ENCODE results near the gene SMC4. TPM values are rescaled to one million over a fixed set of nuclear protein-coding genes. Genes with fewer than 3 reads are reported as not detected.

Gene SMC4
- polyA plus RNA-seq, 4 donors: 17.0 to 57.2 (median 25.7) TPM

DNA sequence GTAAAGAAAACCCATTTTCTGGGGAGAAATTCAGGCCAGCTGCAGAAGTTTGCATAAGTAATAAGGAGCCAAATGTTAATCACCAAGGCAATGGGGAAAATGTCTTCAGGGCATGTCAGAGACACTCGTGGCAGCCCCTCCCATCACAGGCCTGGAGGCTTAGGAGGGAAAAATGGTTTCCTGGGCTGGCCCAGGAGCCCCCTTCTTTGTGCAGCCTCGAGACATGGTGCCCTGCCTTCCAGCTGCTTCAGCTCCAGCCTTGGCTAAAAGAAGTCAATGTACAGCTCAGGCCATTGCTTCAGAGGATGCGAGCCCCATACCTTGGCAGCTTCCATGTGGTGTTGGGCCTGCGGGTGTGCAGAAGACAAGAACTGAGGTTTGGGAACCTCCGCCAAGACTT, 70.7 kb downstream of the SMC4 start:
- Histone ChIP-seq H3K27ac (ENCODE audit: low read depth in 1 of 3, low read length in 2 of 3) (no peak overlapping the region), H3K4me1 (ENCODE audit: control insufficient read depth in 3 of 3, insufficient read depth in 2 of 3, low read depth in 1 of 3, low read length in 2 of 3) (no peaks in the 10 kb centered on the region), H3K27me3 (ENCODE audit: control insufficient read depth in 3 of 3, insufficient read depth in 3 of 3, low read length in 3 of 3) (peaks cover 0 to 4% (median 0%) of the 10 kb centered on the region in 3 donors), H3K9me3 (ENCODE audit: control insufficient read depth in 2 of 2, insufficient read depth in 1 of 2, low read depth in 1 of 2, low read length in 1 of 2) (peaks cover 0 to 16% of the 10 kb centered on the region in 2 donors), H3K36me3 (ENCODE audit: control insufficient read depth in 3 of 3, insufficient read depth in 2 of 3, low read depth in 1 of 3, low read length in 3 of 3) (no peaks in the 10 kb centered on the region), H3K4me3 (ENCODE audit: low read depth in 1 of 3, low read length in 3 of 3) (no peak overlapping the region)
- 76 to 85% (median 76%) methylated on average over 5 of the region's 5 CpGs for WGBS, 3 donors
- FAIRE-seq: no peak
- no peak for DNase-seq

DNA sequence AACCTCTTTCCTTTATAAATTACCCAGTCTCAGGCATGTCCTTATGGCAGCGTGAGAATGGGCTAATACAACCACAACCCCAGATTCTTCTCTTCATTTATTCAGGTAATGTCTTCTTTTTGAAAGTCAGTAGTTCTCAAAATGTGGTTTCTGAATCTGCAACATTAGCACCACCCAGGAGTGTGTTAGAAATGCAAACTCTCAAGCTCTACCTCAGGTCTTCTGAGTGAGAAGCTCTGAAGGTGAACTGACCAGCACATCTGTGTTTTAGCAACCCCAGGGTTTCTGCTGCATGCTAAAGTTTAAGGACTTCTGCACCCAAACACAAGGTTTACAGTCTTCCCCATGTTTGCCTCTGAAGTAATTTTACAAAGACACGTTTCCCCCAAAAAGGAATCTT, 72.4 kb downstream of the SMC4 start:
- Histone ChIP-seq H3K27me3 (ENCODE audit: control insufficient read depth in 3 of 3, insufficient read depth in 3 of 3, low read length in 3 of 3) (peaks cover 0 to 4% (median 0%) of the 10 kb centered on the region in 3 donors), H3K27ac (ENCODE audit: low read depth in 1 of 3, low read length in 2 of 3) (no peak overlapping the region), H3K36me3 (ENCODE audit: control insufficient read depth in 3 of 3, insufficient read depth in 2 of 3, low read depth in 1 of 3, low read length in 3 of 3) (no peaks in the 10 kb centered on the region), H3K4me3 (ENCODE audit: low read depth in 1 of 3, low read length in 3 of 3) (no peak overlapping the region), H3K4me1 (ENCODE audit: control insufficient read depth in 3 of 3, insufficient read depth in 2 of 3, low read depth in 1 of 3, low read length in 2 of 3) (no peaks in the 10 kb centered on the region), H3K9me3 (ENCODE audit: control insufficient read depth in 2 of 2, insufficient read depth in 1 of 2, low read depth in 1 of 2, low read length in 1 of 2) (peaks cover 0 to 16% of the 10 kb centered on the region in 2 donors)
- 75 to 79% (median 77%) methylated on average over 2 of the region's 2 CpGs for WGBS, 3 donors
- no peak for FAIRE-seq
- DNase-seq: no peak

DNA sequence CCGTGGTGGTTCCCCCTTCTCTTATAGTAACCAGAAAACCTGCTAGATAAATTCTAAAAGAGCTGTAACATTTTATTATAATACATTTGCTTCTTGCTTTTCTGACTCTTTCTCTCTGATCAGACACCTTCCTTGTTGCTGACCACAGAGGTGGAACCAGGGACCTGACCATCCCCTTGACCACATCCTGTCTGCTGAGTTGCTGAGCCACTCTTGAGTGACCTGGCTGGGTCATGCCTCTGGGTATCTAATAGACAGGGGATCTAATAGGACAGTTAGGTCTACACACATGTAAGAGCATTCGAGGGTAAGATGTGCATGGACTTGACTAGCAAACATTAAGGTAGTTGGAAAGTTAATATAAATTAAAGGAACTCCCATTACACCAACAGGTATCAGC, 72.9 kb downstream of the SMC4 start:
- Histone ChIP-seq H3K9me3 (ENCODE audit: control insufficient read depth in 2 of 2, insufficient read depth in 1 of 2, low read depth in 1 of 2, low read length in 1 of 2) (peaks cover 0 to 16% of the 10 kb centered on the region in 2 donors), H3K27ac (ENCODE audit: low read depth in 1 of 3, low read length in 2 of 3) (no peak overlapping the region), H3K27me3 (ENCODE audit: control insufficient read depth in 3 of 3, insufficient read depth in 3 of 3, low read length in 3 of 3) (peaks cover 0 to 4% (median 0%) of the 10 kb centered on the region in 3 donors), H3K36me3 (ENCODE audit: control insufficient read depth in 3 of 3, insufficient read depth in 2 of 3, low read depth in 1 of 3, low read length in 3 of 3) (no peaks in the 10 kb centered on the region), H3K4me3 (ENCODE audit: low read depth in 1 of 3, low read length in 3 of 3) (no peak overlapping the region), H3K4me1 (ENCODE audit: control insufficient read depth in 3 of 3, insufficient read depth in 2 of 3, low read depth in 1 of 3, low read length in 2 of 3) (no peaks in the 10 kb centered on the region)
- DNase-seq (no peak), FAIRE-seq (no peak)
- WGBS, 3 donors: 63 to 71% (median 65%) methylated on average over 2 of the region's 2 CpGs

- no peaks in the 10 kb centered on the region for H3K36me3 ChIP-seq (ENCODE audit: control insufficient read depth in 3 of 3, insufficient read depth in 2 of 3, low read depth in 1 of 3, low read length in 3 of 3)
- no peak overlapping the region for H3K4me3 ChIP-seq (ENCODE audit: low read depth in 1 of 3, low read length in 3 of 3)
- peaks cover 0 to 16% of the 10 kb centered on the region in 2 donors for H3K9me3 ChIP-seq (ENCODE audit: control insufficient read depth in 2 of 2, insufficient read depth in 1 of 2, low read depth in 1 of 2, low read length in 1 of 2)
- H3K27me3 ChIP-seq (ENCODE audit: control insufficient read depth in 3 of 3, insufficient read depth in 3 of 3, low read length in 3 of 3): peaks cover 0 to 4% (median 2%) of the 10 kb centered on the region in 3 donors
- FAIRE-seq (no peak), DNase-seq (no peak)
- no peaks in the 10 kb centered on the region for H3K4me1 ChIP-seq (ENCODE audit: control insufficient read depth in 3 of 3, insufficient read depth in 2 of 3, low read depth in 1 of 3, low read length in 2 of 3)
- H3K27ac ChIP-seq (ENCODE audit: low read depth in 1 of 3, low read length in 2 of 3): no peak overlapping the region
- 28 to 54% (median 37%) methylated on average over 1 of the region's 1 CpG for WGBS, 3 donors
Measured at GRCh38 chr3:160473221-160473620, 73.8 kb downstream of the SMC4 start.

- DNase-seq (no peak), FAIRE-seq (no peak)
- H3K27ac ChIP-seq (ENCODE audit: low read depth in 1 of 3, low read length in 2 of 3): no peak overlapping the region
- peaks cover 0 to 4% (median 2%) of the 10 kb centered on the region in 3 donors for H3K27me3 ChIP-seq (ENCODE audit: control insufficient read depth in 3 of 3, insufficient read depth in 3 of 3, low read length in 3 of 3)
- H3K4me1 ChIP-seq (ENCODE audit: control insufficient read depth in 3 of 3, insufficient read depth in 2 of 3, low read depth in 1 of 3, low read length in 2 of 3): no peaks in the 10 kb centered on the region
- H3K4me3 ChIP-seq (ENCODE audit: low read depth in 1 of 3, low read length in 3 of 3): no peak overlapping the region
- 78 to 96% (median 83%) methylated on average over 1 of the region's 1 CpG for WGBS, 3 donors
- H3K9me3 ChIP-seq (ENCODE audit: control insufficient read depth in 2 of 2, insufficient read depth in 1 of 2, low read depth in 1 of 2, low read length in 1 of 2): peaks cover 0 to 16% of the 10 kb centered on the region in 2 donors
- H3K36me3 ChIP-seq (ENCODE audit: control insufficient read depth in 3 of 3, insufficient read depth in 2 of 3, low read depth in 1 of 3, low read length in 3 of 3): no peaks in the 10 kb centered on the region
Measured at GRCh38 chr3:160473978-160474377, 74.5 kb downstream of the SMC4 start.

- peaks cover 0 to 16% of the 10 kb centered on the region in 2 donors for H3K9me3 ChIP-seq (ENCODE audit: control insufficient read depth in 2 of 2, insufficient read depth in 1 of 2, low read depth in 1 of 2, low read length in 1 of 2)
- no peak overlapping the region for H3K27ac ChIP-seq (ENCODE audit: low read depth in 1 of 3, low read length in 2 of 3)
- no peak for FAIRE-seq
- no peak overlapping the region for H3K4me3 ChIP-seq (ENCODE audit: low read depth in 1 of 3, low read length in 3 of 3)
- H3K4me1 ChIP-seq (ENCODE audit: control insufficient read depth in 3 of 3, insufficient read depth in 2 of 3, low read depth in 1 of 3, low read length in 2 of 3): no peaks in the 10 kb centered on the region
- no peaks in the 10 kb centered on the region for H3K36me3 ChIP-seq (ENCODE audit: control insufficient read depth in 3 of 3, insufficient read depth in 2 of 3, low read depth in 1 of 3, low read length in 3 of 3)
- peaks cover 0 to 4% (median 2%) of the 10 kb centered on the region in 3 donors for H3K27me3 ChIP-seq (ENCODE audit: control insufficient read depth in 3 of 3, insufficient read depth in 3 of 3, low read length in 3 of 3)
- no peak for DNase-seq
Measured at GRCh38 chr3:160474416-160474838, 75.0 kb downstream of the SMC4 start.

GRCh38 chr3:160475153-160475552, 75.7 kb downstream of the SMC4 start:
- Histone ChIP-seq H3K36me3 (ENCODE audit: control insufficient read depth in 3 of 3, insufficient read depth in 2 of 3, low read depth in 1 of 3, low read length in 3 of 3) (no peaks in the 10 kb centered on the region), H3K4me1 (ENCODE audit: control insufficient read depth in 3 of 3, insufficient read depth in 2 of 3, low read depth in 1 of 3, low read length in 2 of 3) (no peaks in the 10 kb centered on the region), H3K9me3 (ENCODE audit: control insufficient read depth in 2 of 2, insufficient read depth in 1 of 2, low read depth in 1 of 2, low read length in 1 of 2) (peaks cover 0 to 13% of the 10 kb centered on the region in 2 donors), H3K4me3 (ENCODE audit: low read depth in 1 of 3, low read length in 3 of 3) (no peak overlapping the region), H3K27me3 (ENCODE audit: control insufficient read depth in 3 of 3, insufficient read depth in 3 of 3, low read length in 3 of 3) (peaks cover 0 to 4% (median 2%) of the 10 kb centered on the region in 3 donors), H3K27ac (ENCODE audit: low read depth in 1 of 3, low read length in 2 of 3) (no peak overlapping the region)
- WGBS, 3 donors: 59 to 98% (median 68%) methylated on average over 2 of the region's 2 CpGs
- no peak for FAIRE-seq
- DNase-seq: no peak

GRCh38 chr3:160475884-160476283, 76.4 kb downstream of the SMC4 start:
- DNase-seq: no peak
- H3K4me1 ChIP-seq (ENCODE audit: control insufficient read depth in 3 of 3, insufficient read depth in 2 of 3, low read depth in 1 of 3, low read length in 2 of 3): no peaks in the 10 kb centered on the region
- no peak for FAIRE-seq
- no peaks in the 10 kb centered on the region for H3K36me3 ChIP-seq (ENCODE audit: control insufficient read depth in 3 of 3, insufficient read depth in 2 of 3, low read depth in 1 of 3, low read length in 3 of 3)
- H3K9me3 ChIP-seq (ENCODE audit: control insufficient read depth in 2 of 2, insufficient read depth in 1 of 2, low read depth in 1 of 2, low read length in 1 of 2): peaks cover 0 to 6% of the 10 kb centered on the region in 2 donors
- WGBS, 3 donors: 95 to 100% (median 100%) methylated on average over 2 of the region's 2 CpGs
- peaks cover 0 to 4% (median 2%) of the 10 kb centered on the region in 3 donors for H3K27me3 ChIP-seq (ENCODE audit: control insufficient read depth in 3 of 3, insufficient read depth in 3 of 3, low read length in 3 of 3)
- no peak overlapping the region for H3K4me3 ChIP-seq (ENCODE audit: low read depth in 1 of 3, low read length in 3 of 3)
- no peak overlapping the region for H3K27ac ChIP-seq (ENCODE audit: low read depth in 1 of 3, low read length in 2 of 3)

GRCh38 chr3:160477750-160478149, 78.3 kb downstream of the SMC4 start:
- Histone ChIP-seq H3K27me3 (ENCODE audit: control insufficient read depth in 3 of 3, insufficient read depth in 3 of 3, low read length in 3 of 3) (peaks cover 0 to 4% (median 2%) of the 10 kb centered on the region in 3 donors), H3K9me3 (ENCODE audit: control insufficient read depth in 2 of 2, insufficient read depth in 1 of 2, low read depth in 1 of 2, low read length in 1 of 2) (no peaks in the 10 kb centered on the region), H3K36me3 (ENCODE audit: control insufficient read depth in 3 of 3, insufficient read depth in 2 of 3, low read depth in 1 of 3, low read length in 3 of 3) (no peaks in the 10 kb centered on the region), H3K27ac (ENCODE audit: low read depth in 1 of 3, low read length in 2 of 3) (no peak overlapping the region), H3K4me3 (ENCODE audit: low read depth in 1 of 3, low read length in 3 of 3) (no peak overlapping the region), H3K4me1 (ENCODE audit: control insufficient read depth in 3 of 3, insufficient read depth in 2 of 3, low read depth in 1 of 3, low read length in 2 of 3) (no peaks in the 10 kb centered on the region)
- FAIRE-seq (no peak), DNase-seq (no peak)
- WGBS, 3 donors: 70 to 83% (median 77%) methylated on average over 5 of the region's 5 CpGs
